Fibroblast of lung (primary cell): Measurements from ENCODE around the gene INTS1. TPM values are rescaled to one million over a fixed set of nuclear protein-coding genes. Genes with fewer than 3 reads are reported as not detected.

Experiments
- DNase-seq, 2 donors: peaks; one replicate each; pipeline versions ENCODE4 v3.0.0 to v3.0.0-alpha.2; 2010; ENCODE audit warnings: low read depth in 2 of 2
- H2AFZ ChIP-seq: 2 replicates; pipeline ENCODE4 v1.5.1; 2012; ENCODE audit warnings: low read length, control low read depth, inconsistent platforms
- H3K27ac ChIP-seq: 2 replicates; pipeline ENCODE4 v1.5.1; 2011; ENCODE audit warnings: low read length, control low read depth; ENCODE audit not compliant: insufficient read depth
- H3K27me3 ChIP-seq: 2 replicates; pipeline ENCODE4 v1.5.1; 2011; ENCODE audit warnings: mild to moderate bottlenecking, low read length; ENCODE audit not compliant: control insufficient read depth, insufficient read depth
- H3K36me3 ChIP-seq: 2 replicates; pipeline ENCODE4 v1.5.1; 2011; ENCODE audit warnings: low read length; ENCODE audit not compliant: control insufficient read depth, insufficient read depth
- H3K4me1 ChIP-seq: 2 replicates; pipeline ENCODE4 v1.5.1; 2011; ENCODE audit warnings: low read length; ENCODE audit not compliant: control insufficient read depth, insufficient read depth; ENCODE audit errors: extremely low read depth
- H3K4me2 ChIP-seq: 2 replicates; pipeline ENCODE4 v1.5.1; 2011; ENCODE audit warnings: low read length, control low read depth; ENCODE audit not compliant: insufficient read depth; ENCODE audit errors: extremely low read depth
- H3K4me3 ChIP-seq, 4 experiments: fragments of 200-600 bp in 1 of 4; sonication (generic) in 1 of 4; replicated peaks in 1 of 4; 2 replicates each; pipeline ENCODE4 v1.5.1; 2011 to 2016; ENCODE audit warnings: low read length in 4 of 4, low read depth in 3 of 4, mild to moderate bottlenecking in 3 of 4, control low read depth in 2 of 4, inconsistent platforms in 1 of 4, mixed read lengths in 1 of 4; ENCODE audit not compliant: insufficient read depth in 1 of 4; ENCODE audit errors: control extremely low read depth in 1 of 4
- H3K79me2 ChIP-seq: 2 replicates; pipeline ENCODE4 v1.5.1; 2012; ENCODE audit warnings: mild to moderate bottlenecking, low read length, inconsistent platforms; ENCODE audit not compliant: control insufficient read depth, insufficient read depth
- H3K9ac ChIP-seq: 2 replicates; pipeline ENCODE4 v1.5.1; 2011; ENCODE audit warnings: mild to moderate bottlenecking, low read length, control low read depth; ENCODE audit not compliant: insufficient read depth
- H3K9me3 ChIP-seq: 2 replicates; pipeline ENCODE4 v1.5.1; 2012; ENCODE audit warnings: low read depth, low read length; ENCODE audit not compliant: control insufficient read depth, insufficient read depth
- H4K20me1 ChIP-seq: 2 replicates; pipeline ENCODE4 v1.5.1; 2011; ENCODE audit warnings: low read length; ENCODE audit not compliant: control insufficient read depth, insufficient read depth; ENCODE audit errors: extremely low read depth
- EZH2 ChIP-seq: IDR thresholded peaks from 2 replicates; pipeline ENCODE4 v1.5.1; 2012; ENCODE audit warnings: low read length, control low read depth, mild to moderate bottlenecking; ENCODE audit errors: missing control alignments
- polyA plus RNA-seq, 2 donors: library from polyadenylated mRNA; depleted of rRNA in 1 of 2; stranded (reverse) in 1 of 2; unstranded in 1 of 2; fragments of >200 nt; gene quantifications; 2 replicates each; pipeline ENCODE4 v1.2.1, GENCODE V29; 2011 to 2012; ENCODE audit warnings: missing spikeins in 1 of 2
- total RNA-seq: library from RNA; depleted of rRNA; stranded (reverse); fragments of >200 nt; gene quantifications from 2 replicates; pipeline ENCODE4 v1.2.1, GENCODE V29; 2014
- TF ChIP-seq, protein P1 (sequence below), 2 donors: IDR thresholded peaks in 1 of 2; conservative IDR thresholded peaks in 1 of 2; 1 replicate in 1 of 2; 2 replicates in 1 of 2; pipeline ENCODE4 v1.5.1; 2011 to 2012; ENCODE audit warnings: low read length in 2 of 2, control low read depth in 1 of 2, inconsistent platforms in 1 of 2, low read depth in 1 of 2, mild to moderate bottlenecking in 1 of 2

INTS1 gene
- total and polyA plus RNA-seq, 2 donors (not counting 1 experiment from before 2014, with no cell fraction given), result 7.1 to 35.5 TPM

DNA sequence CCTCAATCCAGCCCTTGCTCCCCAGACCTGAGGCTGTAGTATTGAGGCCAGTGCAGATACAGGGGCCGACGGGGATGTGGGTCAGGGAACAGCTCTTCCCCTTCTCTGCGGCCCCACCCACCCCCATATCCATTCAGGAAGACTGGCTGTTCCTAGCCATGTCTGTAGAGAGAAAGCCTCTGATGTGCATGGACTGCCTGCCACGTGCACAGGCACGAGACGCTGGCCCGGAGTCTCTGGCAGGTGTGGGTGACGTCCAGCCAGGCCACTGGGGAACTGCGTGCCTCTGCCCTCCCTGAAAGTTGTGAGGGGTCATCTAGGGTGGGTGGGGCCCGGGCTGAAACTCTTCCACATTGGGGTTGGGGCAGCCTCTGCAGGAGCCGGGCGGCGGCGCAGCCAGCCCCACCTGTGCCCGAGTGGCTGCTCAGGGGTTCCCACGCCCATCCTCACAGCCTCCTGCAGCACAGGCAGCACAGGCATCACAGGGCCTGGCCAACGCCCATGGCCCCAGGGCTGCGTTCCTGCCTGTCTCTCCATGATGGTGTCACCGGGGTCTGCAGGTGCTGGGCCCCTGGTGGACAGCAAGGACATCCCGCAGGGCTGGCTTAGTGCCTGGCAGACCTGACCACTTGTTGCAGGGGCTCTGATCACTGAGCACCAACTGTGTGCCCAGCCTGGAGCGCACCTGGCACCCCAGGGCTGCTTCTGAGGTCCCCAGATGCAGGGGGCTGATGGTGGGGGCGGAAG lies 72.4 kb downstream of the INTS1 start:
- Histone ChIP-seq H3K4me2 (no peak overlapping the region), H3K9ac (no peak overlapping the region), H3K27me3 (no peaks in the 10 kb centered on the region), H3K4me1 (no peaks in the 10 kb centered on the region), H3K36me3 (peaks cover 5% of the 10 kb centered on the region), H2AFZ (no peak overlapping the region), H3K27ac (no peak overlapping the region), H3K4me3 (no peak overlapping the region), H3K79me2 (no peaks in the 10 kb centered on the region), H3K9me3 (no peaks in the 10 kb centered on the region), H4K20me1 (no peaks in the 10 kb centered on the region)
- TF ChIP-seq, protein P1, sequence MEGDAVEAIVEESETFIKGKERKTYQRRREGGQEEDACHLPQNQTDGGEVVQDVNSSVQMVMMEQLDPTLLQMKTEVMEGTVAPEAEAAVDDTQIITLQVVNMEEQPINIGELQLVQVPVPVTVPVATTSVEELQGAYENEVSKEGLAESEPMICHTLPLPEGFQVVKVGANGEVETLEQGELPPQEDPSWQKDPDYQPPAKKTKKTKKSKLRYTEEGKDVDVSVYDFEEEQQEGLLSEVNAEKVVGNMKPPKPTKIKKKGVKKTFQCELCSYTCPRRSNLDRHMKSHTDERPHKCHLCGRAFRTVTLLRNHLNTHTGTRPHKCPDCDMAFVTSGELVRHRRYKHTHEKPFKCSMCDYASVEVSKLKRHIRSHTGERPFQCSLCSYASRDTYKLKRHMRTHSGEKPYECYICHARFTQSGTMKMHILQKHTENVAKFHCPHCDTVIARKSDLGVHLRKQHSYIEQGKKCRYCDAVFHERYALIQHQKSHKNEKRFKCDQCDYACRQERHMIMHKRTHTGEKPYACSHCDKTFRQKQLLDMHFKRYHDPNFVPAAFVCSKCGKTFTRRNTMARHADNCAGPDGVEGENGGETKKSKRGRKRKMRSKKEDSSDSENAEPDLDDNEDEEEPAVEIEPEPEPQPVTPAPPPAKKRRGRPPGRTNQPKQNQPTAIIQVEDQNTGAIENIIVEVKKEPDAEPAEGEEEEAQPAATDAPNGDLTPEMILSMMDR (conservative IDR thresholded peaks at IDR 0.05 in 1 of 2, IDR thresholded peaks at IDR 0.05 in 1 of 2; ENCODE audit: low read depth in 1 of 2, low read length in 2 of 2), result no peak
- no peak for TF ChIP-seq EZH2
- DNase-seq, result no peak

DNA sequence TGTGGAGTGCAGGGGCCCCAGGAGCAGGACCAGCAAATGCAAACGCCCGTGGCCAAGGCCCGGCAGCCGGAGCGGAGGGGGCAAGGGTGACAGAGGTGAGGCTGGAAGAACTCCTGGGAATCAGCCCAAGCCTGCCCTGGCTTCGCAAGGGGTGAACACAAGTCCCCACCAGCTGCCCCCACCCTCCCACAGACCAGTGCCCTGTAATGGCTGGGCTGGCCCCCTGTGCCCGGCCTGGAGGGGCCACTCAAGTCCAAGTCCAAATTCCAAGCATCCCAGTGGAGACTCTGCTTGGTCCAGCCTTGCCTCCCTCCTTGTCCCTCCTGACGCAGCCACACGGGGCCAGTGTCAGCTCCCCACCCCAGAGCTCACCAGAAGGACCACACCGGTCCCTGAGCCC lies 73.0 kb downstream of the INTS1 start:
- no peaks in the 10 kb centered on the region for H3K4me1 ChIP-seq
- no peaks in the 10 kb centered on the region for H4K20me1 ChIP-seq
- no peak for TF ChIP-seq EZH2
- TF ChIP-seq, protein P1 (conservative IDR thresholded peaks at IDR 0.05 in 1 of 2, IDR thresholded peaks at IDR 0.05 in 1 of 2; ENCODE audit: low read depth in 1 of 2, low read length in 2 of 2), result no peak
- no peak overlapping the region for H3K4me3 ChIP-seq
- no peak overlapping the region for H3K4me2 ChIP-seq
- DNase-seq, result no peak
- no peak overlapping the region for H3K9ac ChIP-seq
- no peaks in the 10 kb centered on the region for H3K9me3 ChIP-seq
- H3K27me3 ChIP-seq, result no peaks in the 10 kb centered on the region
- H3K27ac ChIP-seq, result no peak overlapping the region
- H3K36me3 ChIP-seq, result peaks cover 4% of the 10 kb centered on the region
- H3K79me2 ChIP-seq, result no peaks in the 10 kb centered on the region
- H2AFZ ChIP-seq, result no peak overlapping the region

DNA sequence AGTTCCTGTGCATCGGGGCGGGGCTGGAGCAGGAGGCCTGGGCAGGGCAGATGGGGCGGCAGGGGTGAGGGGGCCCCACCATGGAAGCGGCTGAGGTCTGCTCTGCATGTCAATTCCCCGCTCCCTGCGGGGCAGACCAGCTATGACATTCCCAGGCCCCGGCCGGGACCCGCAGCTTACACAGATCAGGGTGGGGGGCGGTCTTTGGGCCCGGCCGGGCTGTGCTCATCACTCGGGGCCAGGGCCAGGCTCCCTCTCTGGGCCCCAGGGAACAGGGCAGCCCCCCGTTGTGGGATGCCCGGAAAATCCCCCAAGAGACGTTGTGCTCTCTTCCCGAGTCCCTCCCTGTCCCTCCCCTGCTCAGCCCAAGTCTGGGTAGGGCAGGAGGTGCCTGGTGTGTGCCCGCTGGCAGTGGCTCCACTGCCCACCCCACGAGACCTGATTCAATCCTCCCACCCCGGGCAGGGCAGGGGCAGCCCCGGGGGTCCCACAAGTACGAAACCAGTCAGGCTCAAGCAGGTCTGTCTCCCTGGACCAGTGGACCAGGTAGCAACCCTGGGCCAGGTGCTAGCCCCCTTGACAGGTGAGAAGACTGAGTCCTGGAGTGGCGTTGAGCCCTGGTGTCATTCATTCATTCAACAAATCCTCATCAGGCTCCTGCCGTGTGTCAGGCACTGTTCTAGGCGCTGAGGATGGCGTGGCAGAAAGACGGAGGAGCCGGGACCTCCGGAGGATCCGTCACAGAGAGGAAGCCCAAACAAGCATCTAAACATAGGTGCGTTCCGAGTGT lies 73.9 kb downstream of the INTS1 start:
- Histone ChIP-seq H3K79me2 (no peaks in the 10 kb centered on the region), H3K4me1 (no peaks in the 10 kb centered on the region), H3K4me2 (no peak overlapping the region), H3K27me3 (no peaks in the 10 kb centered on the region), H3K9ac (no peak overlapping the region), H3K27ac (no peak overlapping the region), H4K20me1 (no peaks in the 10 kb centered on the region), H3K36me3 (peaks cover 2% of the 10 kb centered on the region), H2AFZ (no peak overlapping the region), H3K9me3 (no peaks in the 10 kb centered on the region), H3K4me3 (no peak overlapping the region)
- no peak for DNase-seq
- TF ChIP-seq, protein P1 (conservative IDR thresholded peaks at IDR 0.05 in 1 of 2, IDR thresholded peaks at IDR 0.05 in 1 of 2; ENCODE audit: low read depth in 1 of 2, low read length in 2 of 2), result no peak
- no peak for TF ChIP-seq EZH2
